HEK293 (cell line): ENCODE data around the gene UGT1A3.

ENCODE experiments used
- CTCF ChIA-PET: fragments of 350-600 bp; formaldehyde crosslinking; extraction: SDS; loops from one replicate; lab custom pipeline; 2021; ENCODE audit warnings: antibody characterized with exemption; lab: Yijun Ruan, JAX
- POLR2A ChIA-PET: fragments of 300-600 bp; formaldehyde crosslinking; extraction: SDS; loops from one replicate; lab custom pipeline; 2020; ENCODE audit warnings: antibody characterized with exemption, inconsistent platforms; lab: Yijun Ruan, JAX
- H3K27ac ChIP-seq: fragments of 200-500 bp; sonication (Bioruptor generic); 2 replicates; pipeline ENCODE4 v1.5.1; 2014; ENCODE audit warnings: low read depth, low read length, control low read depth, inconsistent platforms; ENCODE audit errors: extremely low read depth
- H3K36me3 ChIP-seq, 2 experiments: fragments of 200-500 bp in 1 of 2; sonication (Bioruptor generic) in 1 of 2; 1 replicate in 1 of 2; 2 replicates in 1 of 2; pipeline ENCODE4 v1.5.1; 2014 to 2017; ENCODE audit warnings: inconsistent platforms in 2 of 2, low read length in 2 of 2; ENCODE audit not compliant: control insufficient read depth in 2 of 2, insufficient read depth in 1 of 2
- H3K4me1 ChIP-seq: fragments of 200-500 bp; sonication (Bioruptor generic); 2 replicates; pipeline ENCODE4 v1.5.1; 2014; ENCODE audit warnings: mild to moderate bottlenecking, low read length, inconsistent platforms; ENCODE audit not compliant: control insufficient read depth, insufficient read depth
- H3K4me3 ChIP-seq: 2 replicates; pipeline ENCODE4 v1.5.1; 2011; ENCODE audit warnings: low read depth, mild to moderate bottlenecking, control low read depth, low read length, moderate library complexity
- H3K9me3 ChIP-seq: fragments of 200-500 bp; sonication (Bioruptor generic); 2 replicates; pipeline ENCODE4 v1.5.1; 2014; ENCODE audit warnings: low read depth, low read length, inconsistent platforms; ENCODE audit not compliant: control insufficient read depth, insufficient read depth
- FEZF1 ChIP-seq: fragments of 450-650 bp; formaldehyde crosslinking; IDR thresholded peaks from 2 replicates; pipeline ENCODE4 v1.5.1; 2016; ENCODE audit warnings: missing biosample characterization, missing genetic modification characterization
- OSR2 ChIP-seq: fragments of 450-650 bp; formaldehyde crosslinking; IDR thresholded peaks from 2 replicates; pipeline ENCODE4 v1.5.1; 2016; ENCODE audit warnings: missing biosample characterization, missing genetic modification characterization
- SALL2 ChIP-seq: fragments of 450-650 bp; formaldehyde crosslinking; IDR thresholded peaks from 2 replicates; pipeline ENCODE4 v1.5.0; 2017; ENCODE audit warnings: missing biosample characterization, mild to moderate bottlenecking, missing genetic modification characterization, borderline replicate concordance
- ZBTB49 ChIP-seq: fragments of 450-650 bp; formaldehyde crosslinking; IDR thresholded peaks from 2 replicates; pipeline ENCODE4 v1.5.1; 2016; ENCODE audit warnings: missing biosample characterization, missing genetic modification characterization, low read depth
- ZNF2 ChIP-seq: fragments of 450-650 bp; formaldehyde crosslinking; IDR thresholded peaks from 2 replicates; pipeline ENCODE4 v1.5.1; 2016; ENCODE audit warnings: missing biosample characterization, missing genetic modification characterization
- ZNF266 ChIP-seq: fragments of 450-650 bp; formaldehyde crosslinking; IDR thresholded peaks from 2 replicates; pipeline ENCODE4 v1.5.1; 2016; ENCODE audit warnings: missing biosample characterization, missing genetic modification characterization, low read depth
- ZNF280C ChIP-seq: fragments of 450-650 bp; formaldehyde crosslinking; IDR thresholded peaks from 2 replicates; pipeline ENCODE4 v1.5.1; 2016; ENCODE audit warnings: missing biosample characterization, missing genetic modification characterization
- ZNF280D ChIP-seq: fragments of 450-650 bp; formaldehyde crosslinking; IDR thresholded peaks from 2 replicates; pipeline ENCODE4 v1.5.1; 2016; ENCODE audit warnings: missing biosample characterization, missing genetic modification characterization
- ZNF426 ChIP-seq: fragments of 450-650 bp; formaldehyde crosslinking; IDR thresholded peaks from 2 replicates; pipeline ENCODE4 v1.5.1; 2017; ENCODE audit warnings: missing biosample characterization, missing genetic modification characterization, mild to moderate bottlenecking, inconsistent platforms, moderate library complexity
- ZNF560 ChIP-seq: fragments of 450-650 bp; formaldehyde crosslinking; IDR thresholded peaks from 2 replicates; pipeline ENCODE4 v1.5.1; 2017; ENCODE audit warnings: missing biosample characterization, missing genetic modification characterization, borderline replicate concordance
- ZNF654 ChIP-seq: fragments of 450-650 bp; formaldehyde crosslinking; IDR thresholded peaks from 2 replicates; pipeline ENCODE4 v1.5.1; 2016; ENCODE audit warnings: low read depth, missing biosample characterization, missing genetic modification characterization

The UGT1A3 gene

GRCh38 chr2:233817995-233818638 lies 89.3 kb downstream of the UGT1A3 start:
- TF ChIP-seq ZBTB49 (tag by site-specific recombination), result no peak
- no peak for TF ChIP-seq OSR2 (tag by site-specific recombination)
- TF ChIP-seq ZNF280D (tag by site-specific recombination), result no peak
- no peak for TF ChIP-seq SALL2 (tag by site-specific recombination)
- Histone ChIP-seq H3K9me3 (no peaks in the 10 kb centered on the region), H3K4me3 (no peak overlapping the region), H3K27ac (no peak overlapping the region), H3K4me1 (peaks cover 5% of the 10 kb centered on the region; the same call in 1 of the 2 replicates), H3K36me3 (no peaks in the 10 kb centered on the region)
- ChIA-PET POLR2A (no interaction called here), CTCF (interaction anchor here (1.1 kb wide), 1 partner anchor 765 kb away, joined by 3 read pairs; no protein-coding TSS in a partner anchor)

GRCh38 chr2:233818639-233819621 lies 90.1 kb downstream of the UGT1A3 start:
- H3K27ac ChIP-seq, result no peak overlapping the region
- H3K4me3 ChIP-seq, result no peak overlapping the region
- H3K36me3 ChIP-seq, result no peaks in the 10 kb centered on the region
- POLR2A ChIA-PET, result no interaction called here
- no peak for TF ChIP-seq FEZF1 (tag by site-specific recombination)
- TF ChIP-seq ZNF654 (tag by site-specific recombination), result no peak
- no peak for TF ChIP-seq ZNF560
- no peak for TF ChIP-seq ZNF266
- TF ChIP-seq ZNF2 (tag by site-specific recombination), result no peak
- TF ChIP-seq ZNF426 (tag by site-specific recombination), result no peak
- TF ChIP-seq ZNF280C (tag by site-specific recombination), result no peak
- TF ChIP-seq, all 188 proteins: peak for 0
- H3K9me3 ChIP-seq, result no peaks in the 10 kb centered on the region
- H3K4me1 ChIP-seq, result peaks cover 5% of the 10 kb centered on the region; the same call in 1 of the 2 replicates
- CTCF ChIA-PET, result no interaction called here
